Ovary (tissue), 3 donors: Measurements from ENCODE around the gene DLD.

Experiments used
- EP300 ChIP-seq: sonication (generic); formaldehyde crosslinking; IDR thresholded peaks from one replicate; pipeline ENCODE4 v1.6.1; 2017; ENCODE audit warnings: antibody characterized with exemption
- POLR2A ChIP-seq: fragments of 450-650 bp; IDR thresholded peaks from one replicate; pipeline ENCODE4 v1.6.1; 2017; ENCODE audit warnings: antibody characterized with exemption, mild to moderate bottlenecking, moderate library complexity
- TF ChIP-seq, protein P1 (sequence below), 3 donors: fragments of 450-650 bp in 2 of 3; fragments of 200-600 bp in 1 of 3; IDR thresholded peaks; one replicate each; pipeline versions ENCODE4 v1.5.1 to v1.8.0; 2016 to 2022; ENCODE audit warnings: antibody characterized with exemption in 3 of 3, mild to moderate bottlenecking in 1 of 3
- donor health status: DM: no; HTN: no; CAD: no.

- TF ChIP-seq POLR2A (no peak), EP300 (no peak)
- TF ChIP-seq, protein P1, sequence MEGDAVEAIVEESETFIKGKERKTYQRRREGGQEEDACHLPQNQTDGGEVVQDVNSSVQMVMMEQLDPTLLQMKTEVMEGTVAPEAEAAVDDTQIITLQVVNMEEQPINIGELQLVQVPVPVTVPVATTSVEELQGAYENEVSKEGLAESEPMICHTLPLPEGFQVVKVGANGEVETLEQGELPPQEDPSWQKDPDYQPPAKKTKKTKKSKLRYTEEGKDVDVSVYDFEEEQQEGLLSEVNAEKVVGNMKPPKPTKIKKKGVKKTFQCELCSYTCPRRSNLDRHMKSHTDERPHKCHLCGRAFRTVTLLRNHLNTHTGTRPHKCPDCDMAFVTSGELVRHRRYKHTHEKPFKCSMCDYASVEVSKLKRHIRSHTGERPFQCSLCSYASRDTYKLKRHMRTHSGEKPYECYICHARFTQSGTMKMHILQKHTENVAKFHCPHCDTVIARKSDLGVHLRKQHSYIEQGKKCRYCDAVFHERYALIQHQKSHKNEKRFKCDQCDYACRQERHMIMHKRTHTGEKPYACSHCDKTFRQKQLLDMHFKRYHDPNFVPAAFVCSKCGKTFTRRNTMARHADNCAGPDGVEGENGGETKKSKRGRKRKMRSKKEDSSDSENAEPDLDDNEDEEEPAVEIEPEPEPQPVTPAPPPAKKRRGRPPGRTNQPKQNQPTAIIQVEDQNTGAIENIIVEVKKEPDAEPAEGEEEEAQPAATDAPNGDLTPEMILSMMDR (IDR thresholded peaks at IDR 0.05) = no peak
These were observed 23.0 kb upstream of the DLD start for GRCh38 chr7:107867858-107868466.
